Natural killer cell (primary cell): ENCODE results near the gene KCNMB2. TPM values are rescaled to one million over a fixed set of nuclear protein-coding genes. Genes with fewer than 3 reads are reported as not detected.

Experiments used
- ATAC-seq, 3 donors: fragments of 150-1000 bp in 2 of 3; fragments of 200-7000 bp in 1 of 3; cut with Tn5 transposase; 1 replicate in 1 of 3; 2 replicates in 2 of 3; pipeline ENCODE4 v1.10.0; 2021; ENCODE audit warnings: mild to moderate bottlenecking in 2 of 3, moderate library complexity in 2 of 3
- DNase-seq, 2 donors: peaks; one replicate each; pipeline versions ENCODE4 v3.0.0 to v3.0.0-alpha.2; 2013 to 2021; ENCODE audit warnings: mixed read lengths in 1 of 2
- H3K27ac ChIP-seq: one replicate; pipeline ENCODE4 v1.5.1; 2013; ENCODE audit warnings: mild to moderate bottlenecking, low read length
- H3K27me3 ChIP-seq: one replicate; pipeline ENCODE4 v1.6.1; 2013; ENCODE audit warnings: low read length; ENCODE audit not compliant: control insufficient read depth, insufficient read depth
- H3K36me3 ChIP-seq: one replicate; pipeline ENCODE4 v1.6.1; 2013; ENCODE audit warnings: low read length; ENCODE audit not compliant: control insufficient read depth, insufficient read depth
- H3K4me1 ChIP-seq: one replicate; pipeline ENCODE4 v1.6.1; 2013; ENCODE audit warnings: low read length; ENCODE audit not compliant: control insufficient read depth, insufficient read depth
- H3K4me3 ChIP-seq: one replicate; pipeline ENCODE4 v1.5.1; 2013; ENCODE audit warnings: low read length
- H3K9me3 ChIP-seq: one replicate; pipeline ENCODE4 v1.6.1; 2013; ENCODE audit warnings: low read length; ENCODE audit not compliant: control insufficient read depth, insufficient read depth
- H3K27ac Mint-ChIP-seq, 2 donors: one replicate each; pipeline ENCODE4 v1.8.0; 2022; ENCODE audit warnings: mild to moderate bottlenecking in 2 of 2, mixed read lengths in 2 of 2, moderate library complexity in 1 of 2
- H3K27me3 Mint-ChIP-seq, 2 donors: one replicate each; pipeline ENCODE4 v1.8.0; 2022; ENCODE audit warnings: low read depth in 2 of 2, mixed read lengths in 2 of 2
- H3K36me3 Mint-ChIP-seq: one replicate; pipeline ENCODE4 v1.8.0; 2022; ENCODE audit warnings: mixed read lengths
- H3K4me1 Mint-ChIP-seq, 2 donors: one replicate each; pipeline ENCODE4 v1.8.0; 2022; ENCODE audit warnings: mixed read lengths in 2 of 2
- H3K4me3 Mint-ChIP-seq: one replicate; pipeline ENCODE4 v1.8.0; 2022; ENCODE audit warnings: mild to moderate bottlenecking, moderate library complexity, mixed read lengths
- H3K9me3 Mint-ChIP-seq, 2 donors: one replicate each; pipeline ENCODE4 v1.8.0; 2022; ENCODE audit warnings: mixed read lengths in 2 of 2
- CTCF ChIP-seq: fragments of 200-600 bp; IDR thresholded peaks from one replicate; pipeline ENCODE4 v1.8.0; 2022; ENCODE audit warnings: antibody characterized with exemption
- WGBS: methylation state at CpG from one replicate; pipeline ENCODE4 v1.1.7; 2013; ENCODE audit warnings: missing lambda C conversion rate; ENCODE audit not compliant: insufficient coverage; 5-methylcytosine and 5-hydroxymethylcytosine counted together
- intact Hi-C: fragments of 100-400 bp; cut with micrococcal nuclease; formaldehyde crosslinking; loops from one replicate; pipeline ENCODE4 v1.14.2; 2022
- total RNA-seq, 4 donors: library from RNA; stranded (reverse); fragments of 120-200 nt in 1 of 4; gene quantifications; one replicate each; pipeline versions ENCODE4 v1.2.3 to v1.2.4, GENCODE V29; 2013 to 2022

The KCNMB2 gene
- total RNA-seq, 3 donors from 2014 or later (not counting 1 experiment from before 2014, with no cell fraction given) = not detected

- no peak for TF ChIP-seq CTCF
- no peak overlapping the region for H3K27ac Mint-ChIP-seq
- peaks cover 6% of the 10 kb centered on the region in 2 donors for H3K9me3 Mint-ChIP-seq
- no peaks in the 10 kb centered on the region for H3K4me1 Mint-ChIP-seq
- intact Hi-C loops = no loop called here
- H3K9me3 ChIP-seq = peaks cover 15% of the 10 kb centered on the region
- H3K27ac ChIP-seq = no peak overlapping the region
- no peaks in the 10 kb centered on the region for H3K27me3 ChIP-seq
- H3K36me3 Mint-ChIP-seq = no peaks in the 10 kb centered on the region
- DNase-seq = no peak
- H3K4me1 ChIP-seq = no peaks in the 10 kb centered on the region
- ATAC-seq = no peak
- H3K36me3 ChIP-seq = no peaks in the 10 kb centered on the region
- no peak overlapping the region for H3K4me3 Mint-ChIP-seq
- H3K27me3 Mint-ChIP-seq = no peaks in the 10 kb centered on the region
- no peak overlapping the region for H3K4me3 ChIP-seq
Observed at GRCh38 chr3:178785961-178786360, 249.7 kb downstream of the KCNMB2 start.

- no peak for TF ChIP-seq CTCF
- H3K4me3 Mint-ChIP-seq = no peak overlapping the region
- no peak overlapping the region for H3K27ac ChIP-seq
- no peaks in the 10 kb centered on the region for H3K4me1 Mint-ChIP-seq
- H3K27ac Mint-ChIP-seq = no peak overlapping the region
- no peak for DNase-seq
- H3K4me3 ChIP-seq = no peak overlapping the region
- no peak for ATAC-seq
- peaks cover 15% of the 10 kb centered on the region for H3K9me3 ChIP-seq
- WGBS = 14% methylated on average over 1 of the region's 1 CpG
- H3K9me3 Mint-ChIP-seq = peaks cover 10 to 11% of the 10 kb centered on the region in 2 donors
- no peaks in the 10 kb centered on the region for H3K27me3 ChIP-seq
- intact Hi-C loops = no loop called here
- no peaks in the 10 kb centered on the region for H3K27me3 Mint-ChIP-seq
- peaks cover 6% of the 10 kb centered on the region for H3K36me3 Mint-ChIP-seq
- H3K4me1 ChIP-seq = no peaks in the 10 kb centered on the region
- H3K36me3 ChIP-seq = no peaks in the 10 kb centered on the region
Observed at GRCh38 chr3:178787960-178788359, 251.7 kb downstream of the KCNMB2 start.

DNA sequence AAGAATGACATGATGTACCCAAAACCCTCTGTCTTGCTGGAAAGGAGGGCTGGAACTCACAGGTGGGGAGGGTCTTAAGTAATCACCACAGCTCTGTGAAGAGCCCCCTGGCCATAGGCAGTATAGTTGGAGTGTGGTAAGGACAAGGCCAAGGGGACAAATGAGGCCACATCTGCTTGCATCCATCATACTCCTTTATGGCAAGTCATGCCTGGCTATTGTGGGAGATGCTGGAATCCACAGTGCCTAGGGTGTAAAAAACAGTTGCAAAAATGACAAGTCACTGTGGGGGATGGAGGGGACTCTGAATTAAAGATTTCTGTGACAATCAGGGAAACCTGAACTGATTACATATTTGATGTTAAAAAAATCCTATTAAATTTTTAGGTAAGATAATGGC is 258.5 kb downstream of the KCNMB2 start:
- Mint-ChIP-seq H3K4me3 (no peak overlapping the region), H3K36me3 (peaks cover 6% of the 10 kb centered on the region), H3K27me3 (no peaks in the 10 kb centered on the region), H3K27ac (no peak overlapping the region), H3K9me3 (peaks cover 4 to 8% of the 10 kb centered on the region in 2 donors), H3K4me1 (no peaks in the 10 kb centered on the region)
- Histone ChIP-seq H3K27ac (no peak overlapping the region), H3K36me3 (no peaks in the 10 kb centered on the region), H3K9me3 (peaks cover 7% of the 10 kb centered on the region), H3K4me1 (no peaks in the 10 kb centered on the region), H3K4me3 (no peak overlapping the region), H3K27me3 (no peaks in the 10 kb centered on the region)
- intact Hi-C loops = no loop called here
- DNase-seq (no peak), ATAC-seq (no peak)
- no peak for TF ChIP-seq CTCF

- H3K9me3 Mint-ChIP-seq = peaks cover 4 to 10% of the 10 kb centered on the region in 2 donors
- ATAC-seq = no peak
- 74% methylated on average over 2 of the region's 2 CpGs for WGBS
- H3K4me1 ChIP-seq = no peaks in the 10 kb centered on the region
- no peak overlapping the region for H3K4me3 Mint-ChIP-seq
- no peak overlapping the region for H3K27ac Mint-ChIP-seq
- no peak overlapping the region for H3K27ac ChIP-seq
- H3K4me1 Mint-ChIP-seq = no peaks in the 10 kb centered on the region
- no peak for TF ChIP-seq CTCF
- no peaks in the 10 kb centered on the region for H3K27me3 ChIP-seq
- H3K9me3 ChIP-seq = peaks cover 4% of the 10 kb centered on the region
- H3K36me3 ChIP-seq = no peaks in the 10 kb centered on the region
- H3K4me3 ChIP-seq = no peak overlapping the region
- peaks cover 6% of the 10 kb centered on the region for H3K36me3 Mint-ChIP-seq
- intact Hi-C loops = no loop called here
- H3K27me3 Mint-ChIP-seq = no peaks in the 10 kb centered on the region
- DNase-seq = no peak
Observed at GRCh38 chr3:178795349-178795748, 259.1 kb downstream of the KCNMB2 start.
